ENCODE measurements around the gene FBXO24. TPM values are rescaled to one million over a fixed set of nuclear protein-coding genes. Genes with fewer than 3 reads are reported as not detected.
A peak's percentile ranks its signal among the peaks of the same experiment; 100 is the strongest.

Gene FBXO24
- total RNA-seq, 1 donor from 2014 or later = 1.2 TPM

DNA sequence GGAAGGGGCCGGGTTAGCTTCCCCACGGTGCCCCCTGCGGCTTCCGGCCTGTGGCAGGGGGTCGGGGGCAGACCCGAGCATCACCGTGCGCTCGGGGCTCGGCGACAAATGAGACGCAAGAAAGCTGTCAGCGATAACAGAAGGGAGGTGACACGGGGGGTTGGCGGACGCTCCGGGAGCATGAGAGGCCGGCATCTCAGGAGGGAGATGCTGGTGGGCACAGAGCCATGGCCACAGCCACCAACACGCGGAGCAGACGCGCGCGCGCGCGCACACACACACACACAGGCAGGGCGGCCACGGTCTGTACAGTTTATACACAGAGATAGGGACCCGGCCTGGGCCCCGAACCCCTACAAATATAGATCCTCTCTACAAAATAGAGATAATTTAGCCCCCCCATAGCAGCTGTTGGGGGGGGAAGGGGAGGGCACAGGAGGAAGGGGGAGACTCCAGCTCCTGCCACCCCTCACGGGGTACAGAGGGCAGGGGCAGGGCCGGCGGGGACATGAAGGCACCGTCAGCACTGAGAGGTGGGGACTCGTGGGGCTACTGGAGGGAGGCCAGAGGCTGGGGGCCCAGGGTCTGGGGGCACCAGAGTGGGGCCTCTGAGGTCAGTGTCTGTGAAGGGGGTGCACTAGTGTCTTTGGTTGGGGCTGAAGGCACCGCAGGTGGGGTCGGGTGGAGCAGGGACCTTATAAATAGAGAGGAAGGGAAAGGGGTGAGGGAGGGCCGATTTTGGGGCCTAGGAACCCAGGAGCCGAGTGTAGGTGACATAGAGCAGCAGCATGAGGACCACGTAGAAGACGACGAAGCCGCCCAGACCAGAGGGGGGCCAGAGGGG, 11.5 kb upstream of the FBXO24 start:
- no peak for DNase-seq

DNA sequence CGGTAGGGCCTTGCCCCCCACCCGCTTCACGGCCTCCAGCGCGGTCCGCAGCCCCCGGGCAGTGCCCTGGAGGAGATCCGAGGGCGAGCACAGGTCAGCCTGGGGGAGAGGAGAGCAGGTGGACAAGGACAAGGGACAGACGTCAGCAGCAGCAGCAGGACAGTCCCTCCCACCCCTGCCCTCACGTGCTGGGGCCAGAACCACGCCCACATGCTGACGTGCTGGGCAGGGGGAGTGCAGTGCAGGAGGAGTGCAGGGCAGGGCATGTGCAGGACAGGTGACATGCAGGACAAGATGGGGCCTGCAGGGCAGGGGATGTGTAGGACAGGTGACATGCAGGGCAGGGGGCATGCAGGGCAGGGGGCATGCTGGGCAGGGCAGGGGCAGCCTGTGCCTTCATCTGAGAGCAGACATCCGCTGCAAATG, 10.9 kb upstream of the FBXO24 start:
- DNase-seq = no peak

DNA sequence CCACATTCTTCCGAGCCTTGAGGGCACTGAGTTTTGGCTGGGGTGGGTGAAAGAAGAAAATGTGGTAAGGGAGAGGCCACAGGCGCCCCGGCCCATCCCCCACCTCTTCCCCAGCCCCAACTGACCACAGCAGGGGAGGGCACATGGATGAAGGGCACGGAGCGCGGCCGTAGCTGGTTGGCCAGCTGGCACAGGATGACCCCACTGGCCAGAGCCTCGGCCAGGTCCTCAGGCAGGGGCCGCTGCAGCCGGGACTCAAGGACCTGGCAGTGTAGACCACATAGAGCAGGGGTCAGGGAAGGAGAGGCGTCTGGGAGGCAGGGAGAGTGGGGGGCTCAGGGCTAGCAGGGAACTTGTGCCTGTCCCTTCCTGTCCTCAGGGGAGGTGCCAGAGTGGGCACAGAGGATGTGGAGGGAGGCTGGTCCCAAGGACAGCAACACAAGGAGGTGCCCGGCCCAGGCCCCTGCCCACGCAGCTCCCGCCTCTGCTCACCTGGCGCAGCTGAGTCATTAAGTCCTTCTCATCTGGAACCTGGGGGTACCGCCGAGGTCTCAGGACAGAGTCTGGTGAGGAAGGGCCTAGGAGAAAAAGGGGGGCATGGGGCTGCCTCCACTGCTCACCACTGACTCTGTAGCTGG, 10.3 kb upstream of the FBXO24 start:
- no peak for DNase-seq

GRCh38 chr7:100576384-100576993, 9.6 kb upstream of the FBXO24 start:
- DNase-seq = no peak

DNA sequence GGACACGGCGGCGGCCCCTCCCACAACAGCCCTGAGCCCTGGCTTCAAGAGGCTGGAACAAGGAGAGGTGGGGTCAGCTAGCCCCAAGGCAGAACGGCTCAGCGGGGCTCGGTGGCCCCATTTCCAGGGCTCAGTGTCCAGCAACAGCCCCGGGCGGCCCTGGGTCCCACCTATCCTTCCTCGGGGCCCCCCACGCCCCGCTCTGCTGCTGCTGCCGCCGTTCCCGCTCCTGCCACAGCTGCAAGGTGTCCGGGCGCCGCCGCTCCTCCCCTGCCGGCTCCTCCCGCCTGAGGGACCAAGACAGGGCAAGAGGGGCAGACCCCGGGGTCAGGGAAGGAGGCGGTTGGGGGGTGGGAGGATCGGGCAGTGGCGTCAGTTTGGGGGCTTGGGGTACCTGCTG, 9.0 kb upstream of the FBXO24 start:
- DNase-seq = no peak

GRCh38 chr7:100577507-100577906, 8.6 kb upstream of the FBXO24 start:
- DNase-seq = no peak

DNA sequence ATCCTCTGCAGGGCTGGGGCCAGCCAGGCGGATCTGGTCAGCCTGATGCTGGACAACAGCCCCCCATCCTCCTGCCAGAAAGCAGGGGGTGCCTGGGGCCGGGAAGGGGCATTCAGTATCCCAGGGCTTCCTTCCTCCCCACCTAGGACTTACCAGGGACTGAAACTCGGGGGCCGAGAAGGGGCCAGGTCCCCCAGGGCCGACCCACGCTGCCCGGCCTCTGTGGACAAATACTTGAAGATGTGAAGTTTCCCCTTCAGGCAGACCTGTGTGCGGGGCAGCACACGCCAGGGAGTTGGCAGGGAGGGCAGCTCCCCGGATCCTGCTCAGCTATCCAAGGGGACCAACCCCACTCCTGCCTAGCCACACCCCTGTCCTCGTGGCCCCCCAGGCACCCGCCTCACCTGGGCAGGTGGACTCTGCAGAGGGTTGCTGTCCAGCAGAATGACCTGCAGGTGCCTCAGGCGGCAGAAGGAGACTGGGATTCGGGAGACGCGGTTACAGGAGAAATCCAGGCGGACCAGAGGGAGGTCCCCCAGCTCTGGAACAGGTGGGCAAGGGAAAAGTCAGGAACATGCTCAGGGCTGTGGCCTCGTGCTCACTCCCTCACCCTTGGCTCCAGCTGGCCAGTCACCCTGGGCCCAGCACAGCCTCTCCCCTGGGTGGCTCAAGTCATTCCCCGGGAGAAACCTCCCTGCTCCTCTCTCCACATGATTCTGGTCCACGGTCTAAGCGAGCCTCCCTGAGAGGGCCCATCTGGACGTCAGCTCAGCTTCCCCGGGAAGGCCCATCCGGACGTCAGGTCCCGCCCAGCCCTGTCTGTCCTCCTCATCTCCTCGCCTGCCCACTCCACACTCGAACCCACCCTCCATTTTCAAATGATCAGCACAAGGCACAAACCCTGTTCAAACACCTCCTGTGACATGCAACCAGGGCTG, 7.6 kb upstream of the FBXO24 start:
- no peak for DNase-seq

DNA sequence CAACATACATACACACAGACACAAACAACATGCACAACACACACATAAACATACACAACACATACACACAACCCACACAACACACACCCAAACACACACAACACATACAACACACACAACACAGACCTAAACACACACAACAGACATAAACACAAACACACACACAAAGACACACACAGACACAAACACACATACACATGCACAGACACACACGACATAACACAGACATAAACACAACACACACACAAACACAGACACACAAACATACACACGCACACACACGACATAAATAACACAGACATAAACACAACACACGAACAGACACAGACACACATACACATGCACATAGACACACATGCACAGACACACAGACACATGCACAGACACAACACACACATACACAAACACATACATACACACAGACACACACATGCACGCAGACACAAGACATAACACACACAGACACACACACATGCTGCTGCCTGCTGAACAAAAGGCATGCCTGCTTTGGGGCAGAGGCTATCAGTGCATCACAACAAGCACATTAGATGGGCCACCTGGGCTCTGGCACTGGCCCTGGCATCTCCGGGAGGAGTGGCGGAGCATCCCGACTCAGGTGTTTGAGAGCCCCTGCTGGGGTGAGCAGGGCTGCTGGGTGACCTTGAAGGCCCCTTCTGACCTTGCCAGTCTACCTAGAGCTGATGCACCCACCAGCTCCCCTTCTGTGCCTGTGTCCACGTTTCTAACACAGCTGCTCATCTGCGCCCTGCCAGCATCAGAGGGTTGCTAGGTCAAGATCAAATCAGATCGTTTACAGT, 5.5 kb upstream of the FBXO24 start:
- no peak for DNase-seq

DNA sequence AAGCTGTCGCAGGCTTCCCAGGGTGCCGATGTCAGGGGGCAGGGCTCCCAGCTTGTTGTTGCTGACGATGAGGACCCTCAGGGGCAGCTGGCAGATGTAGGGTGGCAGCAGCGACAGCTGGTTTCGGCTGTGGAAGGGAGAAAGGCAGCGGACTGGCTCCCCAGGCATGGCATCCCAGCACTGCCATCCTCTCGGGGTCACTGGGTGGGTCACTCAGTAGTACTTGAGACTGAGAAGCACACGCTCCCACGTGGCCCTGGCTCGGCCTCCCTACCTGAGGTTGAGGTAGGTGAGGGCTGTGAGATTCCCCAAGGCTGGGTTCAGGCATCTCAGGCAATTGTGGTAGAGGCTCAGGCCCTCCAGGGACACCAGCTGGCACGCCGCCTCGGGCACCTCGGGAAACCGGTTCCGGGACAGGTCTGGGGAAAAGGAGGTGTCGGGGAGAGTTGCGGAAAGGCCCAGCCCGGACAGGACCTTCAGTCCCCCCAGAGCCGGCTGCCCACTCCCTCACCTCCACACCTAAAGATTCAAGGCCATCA, 4.0 kb upstream of the FBXO24 start:
- DNase-seq = no peak

DNA sequence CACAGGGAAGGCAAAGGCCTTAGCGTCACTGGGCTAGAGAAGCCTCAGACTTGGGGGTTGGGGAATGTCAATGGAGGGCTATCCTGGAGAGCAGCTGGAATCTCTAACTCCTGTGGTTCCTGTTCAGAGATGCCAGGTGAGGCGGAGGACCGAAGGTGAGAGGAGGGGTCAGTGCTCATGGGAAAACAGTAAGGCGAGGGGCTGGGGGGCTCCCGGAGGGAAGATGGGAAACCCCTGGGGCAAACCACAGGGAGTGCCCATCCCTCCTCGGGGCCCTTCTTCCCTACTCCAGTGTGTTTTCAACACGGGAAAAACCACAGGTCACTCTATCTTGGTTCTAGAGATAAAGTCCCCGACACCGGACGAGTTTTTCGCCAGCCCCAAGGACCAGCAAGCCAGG, 3.5 kb upstream of the FBXO24 start:
- no peak for DNase-seq

DNA sequence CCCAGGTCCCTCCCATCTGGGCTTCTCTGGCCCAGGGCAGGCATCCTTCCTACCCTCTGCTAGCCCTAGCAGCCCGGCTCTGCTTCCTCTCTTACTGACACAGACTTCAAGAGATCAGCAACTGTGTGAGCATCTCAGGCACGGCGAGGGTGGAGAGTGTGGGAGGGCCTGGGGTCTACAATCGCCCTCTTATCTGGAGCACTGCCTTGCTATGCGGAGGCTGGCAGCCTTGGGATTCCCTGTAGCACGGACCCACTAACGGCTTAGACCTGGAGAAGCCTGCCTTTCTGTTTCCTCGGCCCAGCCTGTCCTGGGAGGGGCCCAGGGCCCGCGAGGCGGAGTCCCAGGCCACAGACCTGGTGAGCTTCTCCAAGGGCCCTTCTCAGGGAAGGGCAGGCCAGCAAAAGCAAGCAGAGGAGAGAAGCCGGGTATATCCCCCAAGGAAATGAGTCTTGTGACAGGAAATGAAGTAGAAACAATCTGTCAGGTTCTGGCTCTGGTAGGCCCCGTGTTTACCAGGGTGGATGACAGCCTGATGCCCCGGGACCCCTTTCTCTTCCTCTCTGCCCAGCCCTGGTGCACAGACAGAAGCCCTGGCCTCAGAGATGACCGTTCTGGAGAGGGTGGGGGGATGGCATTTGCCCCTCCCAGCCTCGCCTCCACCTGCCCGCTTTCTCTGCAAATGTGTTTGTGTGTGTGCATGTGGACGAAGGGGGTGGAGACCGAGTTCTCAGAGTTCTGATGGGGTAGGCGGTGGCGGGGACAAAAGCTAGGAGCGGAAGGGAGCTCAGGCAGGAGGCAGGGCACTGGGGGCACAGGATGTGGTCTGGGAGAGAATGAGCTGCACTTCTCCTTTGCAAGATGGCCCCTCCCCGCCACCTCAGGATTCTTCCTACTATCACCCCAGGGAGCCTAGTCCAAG, 2.7 kb upstream of the FBXO24 start:
- DNase-seq = peak; percentile 28

DNA sequence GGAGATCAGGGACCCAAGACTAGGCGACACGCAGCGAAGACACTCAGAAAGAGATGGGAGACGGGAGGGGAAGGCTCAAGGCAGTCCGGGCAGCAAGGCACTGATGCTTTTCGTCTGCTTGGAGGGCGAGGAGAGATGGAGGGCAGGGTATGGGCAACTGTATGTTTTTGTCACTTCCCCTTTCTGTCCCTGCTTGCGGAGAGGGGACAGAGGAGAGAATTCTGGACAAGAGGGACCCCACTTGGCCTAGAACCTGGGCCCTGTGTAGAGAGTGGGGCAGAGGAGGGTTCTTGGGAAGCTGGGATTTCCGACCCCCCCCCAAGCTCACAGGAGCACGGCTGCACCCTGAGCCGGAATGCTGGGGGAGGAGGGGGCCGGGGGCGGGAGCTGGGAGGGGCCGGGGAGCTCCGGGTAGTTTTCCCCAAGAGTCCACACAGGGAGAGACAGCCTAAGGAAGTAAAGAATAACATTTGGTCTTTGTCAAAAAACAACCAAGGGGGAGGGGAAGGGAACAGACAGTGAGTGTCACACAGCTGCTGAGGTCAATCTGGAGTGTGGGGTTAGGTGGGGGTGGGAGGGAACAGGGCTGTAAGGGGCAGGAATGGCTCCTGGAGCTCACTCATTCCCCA, 2.0 kb upstream of the FBXO24 start:
- DNase-seq = peak; percentile 77

- peak; percentile 64 for DNase-seq
These were observed 1.2 kb upstream of the FBXO24 start for GRCh38 chr7:100584683-100585510.

- DNase-seq = peak; percentile 64
These were observed 440 bp upstream of the FBXO24 start, which contains the start of gene LRCH4 for GRCh38 chr7:100585511-100586265. LRCH4 (minus strand) TSS chr7:100586129; CDS start chr7:100586100, 29 bp downstream.

- no peak for DNase-seq
These were observed 2.3 kb downstream of the FBXO24 start for GRCh38 chr7:100588438-100588837.

DNA sequence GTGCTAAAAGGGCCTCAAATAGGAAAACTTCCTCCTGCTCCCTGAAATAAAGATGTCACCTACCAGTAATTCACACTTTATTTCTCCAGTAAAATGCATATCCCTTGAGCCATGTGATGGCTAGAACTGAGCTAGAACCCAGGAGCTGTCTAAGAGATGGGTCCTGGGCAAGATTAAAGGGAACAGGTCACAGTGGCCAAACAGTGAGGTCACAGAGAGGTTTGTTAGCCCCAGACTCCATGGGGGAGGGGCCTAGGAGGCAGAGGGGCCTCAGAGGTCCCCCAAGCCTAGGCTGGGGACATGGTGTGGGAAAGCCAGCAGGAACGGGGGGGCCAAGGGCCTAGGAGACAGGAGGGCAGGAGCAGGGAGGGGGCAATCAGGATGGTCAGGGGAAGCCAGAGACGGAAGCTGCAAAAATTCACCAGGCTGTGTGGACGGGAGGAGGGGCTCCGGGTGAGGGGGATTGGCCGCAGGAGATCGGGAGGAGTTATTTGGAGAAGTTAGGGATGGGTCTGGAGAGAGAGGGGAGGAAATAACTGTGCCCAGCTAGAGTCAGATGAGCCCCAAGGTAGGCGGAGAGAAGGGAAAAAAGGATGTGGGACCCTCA, 3.3 kb downstream of the FBXO24 start:
- no peak for DNase-seq

All from tongue (tissue), 2 donors.